Lower lobe of right lung (tissue), 2 donors: Measurements from ENCODE around the gene DSP. TPM values are rescaled to one million over a fixed set of nuclear protein-coding genes. Genes with fewer than 3 reads are reported as not detected.

ENCODE experiments used
- ATAC-seq, 2 donors: fragments of 200-7000 bp; cut with Tn5 transposase; one replicate each; pipeline ENCODE4 v1.9.1; 2020 to 2022; ENCODE audit warnings: mild to moderate bottlenecking in 2 of 2, moderate library complexity in 2 of 2
- DNase-seq: peaks from one replicate; pipeline ENCODE4 v3.0.0-alpha.2; 2020
- H3K27ac ChIP-seq: fragments of 200-600 bp; one replicate; pipeline ENCODE4 v1.8.0; 2022
- H3K27me3 ChIP-seq: fragments of 200-600 bp; one replicate; pipeline ENCODE4 v1.8.0; 2022; ENCODE audit warnings: low read depth
- H3K36me3 ChIP-seq: fragments of 200-600 bp; one replicate; pipeline ENCODE4 v1.8.0; 2022; ENCODE audit warnings: mild to moderate bottlenecking
- H3K4me1 ChIP-seq: fragments of 200-600 bp; one replicate; pipeline ENCODE4 v1.8.0; 2022
- H3K4me3 ChIP-seq: fragments of 200-600 bp; one replicate; pipeline ENCODE4 v1.8.0; 2022; ENCODE audit warnings: mild to moderate bottlenecking
- H3K9me3 ChIP-seq: fragments of 200-600 bp; one replicate; pipeline ENCODE4 v1.8.0; 2022
- CTCF ChIP-seq: fragments of 200-600 bp; IDR thresholded peaks from one replicate; pipeline ENCODE4 v1.8.0; 2022; ENCODE audit warnings: antibody characterized with exemption, mild to moderate bottlenecking
- intact Hi-C: fragments of 100-400 bp; cut with DNase I; formaldehyde crosslinking; loops from one replicate; pipeline ENCODE4 v1.11.0; 2022
- total RNA-seq: library from RNA; stranded (reverse); fragmentation: NEBNext Ultra II Directional; extraction: Animal tissue kit (Norgen Biotek cat#: 25700); gene quantifications from one replicate; pipeline ENCODE4 v1.2.1, GENCODE V29; 2021
- donor health status: DM: no; HTN: yes; CAD: no; lungs with severe emphysema.

Gene DSP
- total RNA-seq, 1 donor from 2014 or later, result 22.8 TPM

- intact Hi-C loops, result no loop called here
- TF ChIP-seq CTCF, result no peak
Measured at GRCh38 chr6:7617801-7618764, 76.6 kb downstream of the DSP start.

GRCh38 chr6:7621761-7622160, 80.3 kb downstream of the DSP start:
- intact Hi-C loops, result no loop called here
- DNase-seq (no peak), ATAC-seq (no peak)
- Histone ChIP-seq H3K9me3 (no peaks in the 10 kb centered on the region), H3K36me3 (no peaks in the 10 kb centered on the region), H3K4me3 (no peak overlapping the region), H3K27me3 (no peaks in the 10 kb centered on the region), H3K27ac (no peak overlapping the region), H3K4me1 (peaks cover 5% of the 10 kb centered on the region)
- no peak for TF ChIP-seq CTCF

More at GRCh38 chr6:7617801-7618764, 76.6 kb downstream of the DSP start:
- Histone ChIP-seq H3K9me3 (no peaks in the 10 kb centered on the region), H3K4me3 (no peak overlapping the region), H3K27me3 (no peaks in the 10 kb centered on the region), H3K36me3 (peaks cover 5% of the 10 kb centered on the region), H3K27ac (no peak overlapping the region), H3K4me1 (peaks cover 16% of the 10 kb centered on the region)
- ATAC-seq (peak; percentile 71 to 84), DNase-seq (peak; percentile 70)

GRCh38 chr6:7624796-7625710, 83.6 kb downstream of the DSP start:
- H3K4me1 ChIP-seq, result no peaks in the 10 kb centered on the region
- no peak for TF ChIP-seq CTCF
- DNase-seq (no peak), ATAC-seq (peak in 1 of 2 donors; percentile 35)
- H3K4me3 ChIP-seq, result no peak overlapping the region
- H3K36me3 ChIP-seq, result no peaks in the 10 kb centered on the region
- no peaks in the 10 kb centered on the region for H3K27me3 ChIP-seq
- intact Hi-C loops, result no loop called here
- H3K9me3 ChIP-seq, result no peaks in the 10 kb centered on the region
- no peak overlapping the region for H3K27ac ChIP-seq

- DNase-seq (no peak), ATAC-seq (no peak)
- Histone ChIP-seq H3K4me3 (no peak overlapping the region), H3K36me3 (no peaks in the 10 kb centered on the region), H3K4me1 (no peaks in the 10 kb centered on the region), H3K27ac (no peak overlapping the region), H3K9me3 (no peaks in the 10 kb centered on the region), H3K27me3 (no peaks in the 10 kb centered on the region)
- intact Hi-C loops, result no loop called here
- no peak for TF ChIP-seq CTCF
Measured at GRCh38 chr6:7628479-7628878, 87.0 kb downstream of the DSP start.

- DNase-seq (no peak), ATAC-seq (no peak)
- no peaks in the 10 kb centered on the region for H3K9me3 ChIP-seq
- H3K4me1 ChIP-seq, result no peaks in the 10 kb centered on the region
- no peak for TF ChIP-seq CTCF
- H3K4me3 ChIP-seq, result no peak overlapping the region
- H3K27ac ChIP-seq, result no peak overlapping the region
- no peaks in the 10 kb centered on the region for H3K36me3 ChIP-seq
- intact Hi-C loops, result no loop called here
- H3K27me3 ChIP-seq, result no peaks in the 10 kb centered on the region
Measured at GRCh38 chr6:7628909-7629308, 87.4 kb downstream of the DSP start.
